Skeletal muscle tissue (tissue), 4 donors: Measurements from ENCODE around the gene RWDD3. TPM values are rescaled to one million over a fixed set of nuclear protein-coding genes. Genes with fewer than 3 reads are reported as not detected.

ENCODE experiments used
- H3K27ac ChIP-seq: one replicate; pipeline ENCODE4 v1.7.0; 2013; ENCODE audit warnings: mild to moderate bottlenecking, low read depth, low read length, inconsistent platforms
- H3K27me3 ChIP-seq, 3 donors: one replicate each; pipeline ENCODE4 v1.7.0; 2013; ENCODE audit warnings: low read length in 3 of 3; ENCODE audit not compliant: control insufficient read depth in 3 of 3, insufficient read depth in 3 of 3
- H3K36me3 ChIP-seq, 3 donors: one replicate each; pipeline ENCODE4 v1.7.0; 2013; ENCODE audit warnings: low read length in 3 of 3; ENCODE audit not compliant: control insufficient read depth in 3 of 3, insufficient read depth in 3 of 3
- H3K4me1 ChIP-seq, 3 donors: one replicate each; pipeline ENCODE4 v1.7.0; 2013; ENCODE audit warnings: low read length in 3 of 3, mild to moderate bottlenecking in 3 of 3; ENCODE audit not compliant: control insufficient read depth in 3 of 3, insufficient read depth in 3 of 3
- H3K4me3 ChIP-seq, 3 donors: one replicate each; pipeline ENCODE4 v1.7.0; 2013; ENCODE audit warnings: low read length in 3 of 3
- H3K9ac ChIP-seq, 3 donors: one replicate each; pipeline ENCODE4 v1.7.0; 2013; ENCODE audit warnings: low read length in 3 of 3, mild to moderate bottlenecking in 3 of 3, moderate library complexity in 2 of 3, low read depth in 1 of 3
- H3K9me3 ChIP-seq, 3 donors: one replicate each; pipeline ENCODE4 v1.7.0; 2013; ENCODE audit warnings: low read length in 3 of 3; ENCODE audit not compliant: control insufficient read depth in 3 of 3
- total RNA-seq: library from RNA; depleted of rRNA; stranded (reverse); fragments of >200 nt; gene quantifications from one replicate; pipeline ENCODE4 v1.2.3, GENCODE V29; 2014
- donor health status: Osteomylitis.

The RWDD3 gene
- total RNA-seq, 1 donor from 2014 or later = 12.0 TPM

- Histone ChIP-seq H3K9me3 (peaks cover 0 to 4% (median 0%) of the 10 kb centered on the region in 3 donors), H3K27ac (peak overlapping the region; percentile 87), H3K4me1 (peaks cover 7 to 22% (median 12%) of the 10 kb centered on the region in 3 donors), H3K27me3 (no peaks in the 10 kb centered on the region), H3K36me3 (peaks cover 6 to 14% (median 7%) of the 10 kb centered on the region in 3 donors), H3K9ac (peak overlapping the region in 1 of 3 donors; percentile 6), H3K4me3 (no peak overlapping the region)
Measured at GRCh38 chr1:95246511-95246910, 12.5 kb downstream of the RWDD3 start.

DNA sequence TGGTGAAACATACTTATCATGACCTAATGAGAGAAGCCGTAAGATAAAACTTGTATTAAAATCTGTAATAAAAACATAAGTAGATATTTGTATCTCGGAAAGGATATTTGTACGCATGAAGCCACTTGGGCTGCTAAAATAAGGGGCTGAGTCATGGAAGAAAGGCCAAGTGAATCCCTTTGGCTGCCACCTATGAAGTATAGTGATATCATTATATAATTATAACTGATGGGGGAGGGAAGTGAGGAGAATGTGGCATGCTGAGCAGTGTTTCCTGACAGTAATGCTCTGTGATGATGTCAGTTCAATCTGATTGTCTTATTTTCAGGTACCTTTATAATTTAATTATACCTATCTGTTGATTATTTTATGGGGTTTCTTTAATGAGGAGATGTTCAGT, 13.6 kb downstream of the RWDD3 start:
- H3K27me3 ChIP-seq = no peaks in the 10 kb centered on the region
- no peaks in the 10 kb centered on the region for H3K9me3 ChIP-seq
- no peak overlapping the region for H3K4me3 ChIP-seq
- peaks cover 7 to 26% (median 12%) of the 10 kb centered on the region in 3 donors for H3K4me1 ChIP-seq
- peak overlapping the region; percentile 87 for H3K27ac ChIP-seq
- peak overlapping the region in 1 of 3 donors; percentile 61 for H3K9ac ChIP-seq
- H3K36me3 ChIP-seq = peaks cover 2 to 10% (median 9%) of the 10 kb centered on the region in 3 donors

DNA sequence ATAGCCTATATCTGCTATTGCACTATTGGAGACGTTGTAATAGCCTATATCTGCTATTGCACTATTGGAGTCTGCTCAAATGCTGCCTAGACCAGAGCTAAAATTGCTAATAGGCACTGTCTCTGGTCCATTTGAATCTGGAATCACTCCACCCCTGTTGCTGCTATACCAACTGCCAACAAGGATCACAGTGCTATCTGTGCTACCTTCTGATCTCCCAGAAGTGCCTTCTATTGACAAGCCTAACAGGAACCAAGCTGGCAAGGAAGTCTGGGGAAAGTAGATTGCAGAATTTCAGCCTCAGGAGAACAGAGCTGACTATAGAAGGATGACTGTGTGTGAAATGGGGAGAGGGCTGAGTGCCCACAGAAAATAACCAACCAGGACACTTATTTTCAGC, 15.9 kb downstream of the RWDD3 start:
- peak overlapping the region in 1 of 3 donors; percentile 18 for H3K9ac ChIP-seq
- H3K4me3 ChIP-seq = peak overlapping the region in 1 of 3 donors; percentile 27
- H3K36me3 ChIP-seq = peaks cover 0 to 14% (median 8%) of the 10 kb centered on the region in 3 donors
- peak overlapping the region; percentile 54 for H3K27ac ChIP-seq
- H3K27me3 ChIP-seq = no peaks in the 10 kb centered on the region
- H3K9me3 ChIP-seq = no peaks in the 10 kb centered on the region
- H3K4me1 ChIP-seq = peaks cover 7 to 19% (median 12%) of the 10 kb centered on the region in 3 donors

DNA sequence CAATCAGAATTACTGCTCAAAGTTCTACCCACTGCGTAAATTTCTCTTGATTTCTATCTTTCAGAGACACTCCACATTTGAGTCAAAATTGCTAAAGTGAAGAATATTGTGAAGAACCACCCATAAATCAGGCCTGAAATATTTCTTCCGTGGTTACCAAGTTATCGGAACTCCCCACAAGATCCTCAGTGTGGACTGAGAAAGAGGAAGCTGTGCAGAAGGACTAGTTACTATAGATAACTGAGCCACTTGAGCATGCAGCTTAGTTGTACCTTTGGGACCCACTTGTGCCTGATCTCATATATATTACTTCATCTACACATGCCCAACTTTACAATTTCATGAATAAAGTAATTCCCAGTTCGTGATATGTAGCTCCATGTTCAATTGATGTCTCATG, 18.4 kb downstream of the RWDD3 start:
- Histone ChIP-seq H3K4me3 (no peak overlapping the region), H3K9me3 (no peaks in the 10 kb centered on the region), H3K36me3 (peaks cover 0 to 14% (median 8%) of the 10 kb centered on the region in 3 donors), H3K27ac (no peak overlapping the region), H3K4me1 (peaks cover 7 to 19% (median 12%) of the 10 kb centered on the region in 3 donors), H3K9ac (no peak overlapping the region), H3K27me3 (no peaks in the 10 kb centered on the region)

DNA sequence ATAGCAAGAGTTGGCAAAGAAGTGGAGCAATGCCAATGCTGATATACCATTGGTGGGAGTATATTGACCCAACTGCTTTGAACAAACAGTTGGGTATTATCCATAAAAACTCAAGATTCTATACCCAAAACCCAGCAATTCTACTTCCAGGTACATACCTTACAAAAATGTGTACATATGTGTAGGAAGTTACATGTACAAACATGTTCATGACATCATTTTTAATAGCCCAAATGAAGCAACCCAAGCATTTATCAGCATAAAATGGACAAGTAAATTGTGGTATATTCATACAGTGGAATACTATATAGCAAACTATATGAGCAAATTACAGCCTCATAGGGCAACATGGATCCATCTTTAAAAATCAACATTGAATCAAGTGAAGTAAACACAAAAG, 20.9 kb downstream of the RWDD3 start:
- H3K36me3 ChIP-seq = peaks cover 0 to 14% (median 4%) of the 10 kb centered on the region in 3 donors
- H3K27me3 ChIP-seq = no peaks in the 10 kb centered on the region
- no peak overlapping the region for H3K27ac ChIP-seq
- peaks cover 3 to 12% (median 4%) of the 10 kb centered on the region in 3 donors for H3K4me1 ChIP-seq
- no peak overlapping the region for H3K4me3 ChIP-seq
- no peaks in the 10 kb centered on the region for H3K9me3 ChIP-seq
- no peak overlapping the region for H3K9ac ChIP-seq

- peaks cover 0 to 14% (median 4%) of the 10 kb centered on the region in 3 donors for H3K36me3 ChIP-seq
- H3K27me3 ChIP-seq = no peaks in the 10 kb centered on the region
- H3K27ac ChIP-seq = no peak overlapping the region
- H3K4me3 ChIP-seq = no peak overlapping the region
- peaks cover 0 to 8% (median 0%) of the 10 kb centered on the region in 3 donors for H3K4me1 ChIP-seq
- no peak overlapping the region for H3K9ac ChIP-seq
- no peaks in the 10 kb centered on the region for H3K9me3 ChIP-seq
Measured at GRCh38 chr1:95255826-95256225, 21.8 kb downstream of the RWDD3 start.

DNA sequence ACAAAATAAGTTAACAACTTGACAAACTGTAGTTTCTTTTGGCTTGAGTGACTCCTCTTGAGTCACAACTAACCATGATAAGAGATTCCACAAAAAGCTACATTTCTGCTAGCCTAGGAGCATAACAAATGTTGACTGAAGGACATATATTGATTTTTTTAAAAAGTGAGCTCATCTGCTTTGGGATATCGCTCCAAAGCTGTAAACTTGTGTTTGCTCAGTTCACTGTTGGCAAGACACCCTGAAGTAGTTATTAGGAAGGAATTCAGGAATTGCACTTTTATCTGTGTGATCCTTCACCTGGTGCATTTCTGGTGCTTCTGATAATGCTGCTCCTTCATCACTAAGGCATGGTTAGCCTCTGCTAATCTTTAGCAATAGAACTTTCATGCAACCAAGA, 23.7 kb downstream of the RWDD3 start:
- Histone ChIP-seq H3K27ac (no peak overlapping the region), H3K9ac (no peak overlapping the region), H3K9me3 (no peaks in the 10 kb centered on the region), H3K27me3 (no peaks in the 10 kb centered on the region), H3K36me3 (peaks cover 0 to 3% (median 0%) of the 10 kb centered on the region in 3 donors), H3K4me1 (no peaks in the 10 kb centered on the region), H3K4me3 (no peak overlapping the region)

- Histone ChIP-seq H3K4me3 (no peak overlapping the region), H3K36me3 (no peaks in the 10 kb centered on the region), H3K27me3 (no peaks in the 10 kb centered on the region)
Measured at GRCh38 chr1:95259245-95259644, 25.2 kb downstream of the RWDD3 start.

GRCh38 chr1:95262913-95263312, 28.9 kb downstream of the RWDD3 start:
- H3K36me3 ChIP-seq = no peaks in the 10 kb centered on the region
- H3K27ac ChIP-seq = no peak overlapping the region
- no peak overlapping the region for H3K4me3 ChIP-seq
- H3K9me3 ChIP-seq = no peaks in the 10 kb centered on the region
- no peaks in the 10 kb centered on the region for H3K4me1 ChIP-seq
- H3K27me3 ChIP-seq = no peaks in the 10 kb centered on the region
- no peak overlapping the region for H3K9ac ChIP-seq

More at GRCh38 chr1:95259245-95259644, 25.2 kb downstream of the RWDD3 start:
- H3K9me3 ChIP-seq = no peaks in the 10 kb centered on the region
- no peaks in the 10 kb centered on the region for H3K4me1 ChIP-seq
- H3K9ac ChIP-seq = no peak overlapping the region
- H3K27ac ChIP-seq = no peak overlapping the region

GRCh38 chr1:95263450-95263849, 29.4 kb downstream of the RWDD3 start:
- no peak overlapping the region for H3K4me3 ChIP-seq
- H3K36me3 ChIP-seq = no peaks in the 10 kb centered on the region
- H3K9ac ChIP-seq = no peak overlapping the region
- no peaks in the 10 kb centered on the region for H3K27me3 ChIP-seq
- no peaks in the 10 kb centered on the region for H3K4me1 ChIP-seq
- no peaks in the 10 kb centered on the region for H3K9me3 ChIP-seq
- no peak overlapping the region for H3K27ac ChIP-seq
